Activated CD8-positive, alpha-beta memory T cell treated with anti-CD3 and anti-CD28 coated beads, Interleukin-2, amount 50 U/mL, for 4 hours (primary cell): ENCODE results near the gene ZDHHC19.
"Not testable (repeated sequence)": the region's sequence is repeated elsewhere in the genome, so short reads cannot be mapped to it uniquely, and the experiment has no call there.

Experiments used
- DNase-seq: peaks from one replicate; pipeline ENCODE4 v3.0.0-alpha.2; 2020

The ZDHHC19 gene

GRCh38 chr3:196175722-196176121 is 35.5 kb downstream of the ZDHHC19 start:
- DNase-seq, result no peak

- no peak for DNase-seq
Measured at GRCh38 chr3:196175116-196175625, 36.0 kb downstream of the ZDHHC19 start.

GRCh38 chr3:196174652-196175051 is 36.5 kb downstream of the ZDHHC19 start:
- DNase-seq, result no peak

GRCh38 chr3:196170296-196170695 is 40.9 kb downstream of the ZDHHC19 start:
- not testable (repeated sequence) for DNase-seq

- DNase-seq, result no peak
Measured at GRCh38 chr3:196169836-196170240, 41.4 kb downstream of the ZDHHC19 start.

- DNase-seq, result no peak
Measured at GRCh38 chr3:196168808-196169391, 42.3 kb downstream of the ZDHHC19 start.

GRCh38 chr3:196166741-196167140 is 44.5 kb downstream of the ZDHHC19 start:
- no peak for DNase-seq

- DNase-seq, result no peak
Measured at GRCh38 chr3:196165850-196166249, 45.4 kb downstream of the ZDHHC19 start.

GRCh38 chr3:196165006-196165575 is 46.1 kb downstream of the ZDHHC19 start:
- not testable (repeated sequence) for DNase-seq

- no peak for DNase-seq
Measured at GRCh38 chr3:196164576-196164975, 46.6 kb downstream of the ZDHHC19 start.

- no peak for DNase-seq
Measured at GRCh38 chr3:196163666-196164493, 47.3 kb downstream of the ZDHHC19 start.

GRCh38 chr3:196163212-196163611 is 48.0 kb downstream of the ZDHHC19 start:
- no peak for DNase-seq

- no peak for DNase-seq
Measured at GRCh38 chr3:196162679-196163078, 48.5 kb downstream of the ZDHHC19 start.

- no peak for DNase-seq
Measured at GRCh38 chr3:196159952-196160804, 51.0 kb downstream of the ZDHHC19 start.

GRCh38 chr3:196159526-196159925 is 51.7 kb downstream of the ZDHHC19 start:
- DNase-seq, result no peak

- no peak for DNase-seq
Measured at GRCh38 chr3:196156160-196156559, 55.0 kb downstream of the ZDHHC19 start.

- no peak for DNase-seq
Measured at GRCh38 chr3:196150481-196150880, 60.7 kb downstream of the ZDHHC19 start.

GRCh38 chr3:196149831-196150301 is 61.3 kb downstream of the ZDHHC19 start:
- DNase-seq, result no peak

- DNase-seq, result no peak
Measured at GRCh38 chr3:196149375-196149774, 61.8 kb downstream of the ZDHHC19 start.
